Smooth muscle cell (in vitro differentiated cells): ENCODE measurements around the gene FGGY. TPM values are rescaled to one million over a fixed set of nuclear protein-coding genes. Genes with fewer than 3 reads are reported as not detected.

Experiments used
- DNase-seq: peaks from one replicate; lab custom pipeline; 2025; ENCODE audit not compliant: unreplicated experiment; lab: John Stamatoyannopoulos, UW
- H2AFZ ChIP-seq: fragments of 200-600 bp; sonication (generic); 2 replicates; pipeline ENCODE4 v1.6.0; 2016; ENCODE audit warnings: antibody characterized with exemption, low read depth, mild to moderate bottlenecking
- H3F3A ChIP-seq: fragments of 200-600 bp; sonication (generic); 2 replicates; pipeline ENCODE4 v1.6.0; 2017; ENCODE audit warnings: antibody characterized with exemption, low read depth
- H3K27ac ChIP-seq: fragments of 200-600 bp; sonication (generic); 2 replicates; pipeline ENCODE4 v1.5.1; 2016; ENCODE audit warnings: low read depth, mild to moderate bottlenecking
- H3K27me3 ChIP-seq: fragments of 200-600 bp; sonication (generic); 2 replicates; pipeline ENCODE4 v1.6.1; 2016; ENCODE audit warnings: low read depth, mild to moderate bottlenecking
- H3K36me3 ChIP-seq: fragments of 200-600 bp; sonication (generic); 2 replicates; pipeline ENCODE4 v1.5.1; 2016; ENCODE audit warnings: low read depth
- H3K4me1 ChIP-seq: fragments of 200-600 bp; sonication (generic); 2 replicates; pipeline ENCODE4 v1.5.1; 2016; ENCODE audit warnings: low read depth
- H3K4me2 ChIP-seq: fragments of 200-600 bp; sonication (generic); 2 replicates; pipeline ENCODE4 v1.6.0; 2016; ENCODE audit warnings: mild to moderate bottlenecking
- H3K4me3 ChIP-seq: fragments of 200-600 bp; sonication (generic); 2 replicates; pipeline ENCODE4 v1.5.1; 2016; ENCODE audit warnings: mild to moderate bottlenecking
- H3K79me2 ChIP-seq: fragments of 200-600 bp; sonication (generic); 2 replicates; pipeline ENCODE4 v1.6.0; 2016; ENCODE audit warnings: low read depth, mild to moderate bottlenecking
- H3K9ac ChIP-seq: fragments of 200-600 bp; sonication (generic); 2 replicates; pipeline ENCODE4 v1.6.0; 2016; ENCODE audit warnings: low read depth
- H3K9me3 ChIP-seq: fragments of 200-600 bp; sonication (generic); replicated peaks from 2 replicates; pipeline ENCODE4 v1.5.1; 2016; ENCODE audit warnings: low read depth
- H4K20me1 ChIP-seq: fragments of 200-600 bp; sonication (generic); 2 replicates; pipeline ENCODE4 v1.6.0; 2016; ENCODE audit warnings: low read depth
- WGBS: methylation state at CpG from one replicate; pipeline ENCODE4 v1.1.7; 2016; ENCODE audit warnings: low lambda C conversion rate; 5-methylcytosine and 5-hydroxymethylcytosine counted together
- polyA plus RNA-seq: library from polyadenylated mRNA; unstranded; fragments of >200 nt; fragmentation: Nextera tagmentation; extraction: Ambion mirVana; gene quantifications from 2 replicates; pipeline ENCODE4 v1.2.1, GENCODE V29; 2016
- total RNA-seq: library from RNA; depleted of rRNA; stranded (reverse); fragments of >200 nt; gene quantifications from 2 replicates; pipeline ENCODE4 v1.2.3, GENCODE V29; 2014
- TF ChIP-seq, protein P1 (sequence below): fragments of 200-600 bp; sonication (generic); IDR thresholded peaks from 2 replicates; pipeline ENCODE4 v1.5.1; 2017; ENCODE audit warnings: borderline replicate concordance, mild to moderate bottlenecking, antibody characterized with exemption; ENCODE audit not compliant: insufficient read depth, poor library complexity, severe bottlenecking

Gene FGGY
- total and polyA plus RNA-seq, 2 experiments from 2014 or later = 5.1 to 9.2 TPM

DNA sequence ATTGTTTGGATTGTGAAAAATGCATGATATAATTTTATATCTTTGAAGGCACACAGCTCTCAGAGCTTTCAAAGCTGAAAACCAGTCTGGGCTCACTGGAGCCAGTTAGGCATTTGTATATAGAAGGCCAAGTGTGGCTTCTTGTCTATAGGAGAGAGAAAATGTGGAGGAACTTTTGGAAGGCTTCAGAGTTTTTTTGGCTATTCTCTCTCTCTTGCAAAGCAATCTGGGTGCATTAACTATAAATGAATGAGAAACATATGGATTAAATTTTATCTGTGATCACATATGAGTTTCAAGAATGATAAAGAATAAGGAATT, 301.2 kb downstream of the FGGY start:
- Histone ChIP-seq H3K4me3 (no peak overlapping the region), H3K27me3 (no peaks in the 10 kb centered on the region), H3K27ac (no peak overlapping the region), H3K4me2 (no peak overlapping the region), H3K9ac (no peak overlapping the region), H3K36me3 (no peaks in the 10 kb centered on the region), H3K9me3 (no peaks in the 10 kb centered on the region), H3K79me2 (no peaks in the 10 kb centered on the region), H2AFZ (no peak overlapping the region), H3F3A (peaks cover 6% of the 10 kb centered on the region), H3K4me1 (peaks cover 13% of the 10 kb centered on the region), H4K20me1 (no peaks in the 10 kb centered on the region)
- TF ChIP-seq, protein P1, sequence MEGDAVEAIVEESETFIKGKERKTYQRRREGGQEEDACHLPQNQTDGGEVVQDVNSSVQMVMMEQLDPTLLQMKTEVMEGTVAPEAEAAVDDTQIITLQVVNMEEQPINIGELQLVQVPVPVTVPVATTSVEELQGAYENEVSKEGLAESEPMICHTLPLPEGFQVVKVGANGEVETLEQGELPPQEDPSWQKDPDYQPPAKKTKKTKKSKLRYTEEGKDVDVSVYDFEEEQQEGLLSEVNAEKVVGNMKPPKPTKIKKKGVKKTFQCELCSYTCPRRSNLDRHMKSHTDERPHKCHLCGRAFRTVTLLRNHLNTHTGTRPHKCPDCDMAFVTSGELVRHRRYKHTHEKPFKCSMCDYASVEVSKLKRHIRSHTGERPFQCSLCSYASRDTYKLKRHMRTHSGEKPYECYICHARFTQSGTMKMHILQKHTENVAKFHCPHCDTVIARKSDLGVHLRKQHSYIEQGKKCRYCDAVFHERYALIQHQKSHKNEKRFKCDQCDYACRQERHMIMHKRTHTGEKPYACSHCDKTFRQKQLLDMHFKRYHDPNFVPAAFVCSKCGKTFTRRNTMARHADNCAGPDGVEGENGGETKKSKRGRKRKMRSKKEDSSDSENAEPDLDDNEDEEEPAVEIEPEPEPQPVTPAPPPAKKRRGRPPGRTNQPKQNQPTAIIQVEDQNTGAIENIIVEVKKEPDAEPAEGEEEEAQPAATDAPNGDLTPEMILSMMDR = no peak
- DNase-seq = no peak

DNA sequence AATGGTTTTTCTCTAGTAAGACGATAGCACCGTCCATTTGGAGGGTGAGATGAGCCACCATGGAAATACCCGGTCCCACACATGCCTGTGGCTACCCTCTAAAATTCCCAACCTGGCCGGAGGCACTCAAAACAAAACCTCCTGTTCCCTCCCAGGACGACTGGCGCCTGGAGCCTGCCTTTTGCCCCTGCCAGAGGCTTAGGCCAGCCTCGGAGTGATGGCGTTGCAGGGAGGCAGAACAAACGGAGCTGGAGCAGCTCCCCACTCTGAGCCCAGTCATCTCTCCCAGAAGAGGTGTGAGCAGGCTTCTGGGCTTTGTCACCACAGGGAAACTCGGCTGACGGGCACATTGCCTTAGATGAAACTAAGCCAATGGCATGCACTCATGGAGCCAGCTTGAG, 304.1 kb downstream of the FGGY start:
- no peaks in the 10 kb centered on the region for H3K27me3 ChIP-seq
- no peaks in the 10 kb centered on the region for H3K36me3 ChIP-seq
- no peak overlapping the region for H3K9ac ChIP-seq
- peaks cover 3% of the 10 kb centered on the region for H3F3A ChIP-seq
- H2AFZ ChIP-seq = no peak overlapping the region
- no peak overlapping the region for H3K4me3 ChIP-seq
- no peaks in the 10 kb centered on the region for H4K20me1 ChIP-seq
- H3K4me1 ChIP-seq = peaks cover 9% of the 10 kb centered on the region
- DNase-seq = no peak
- 41% methylated on average over 11 of the region's 11 CpGs for WGBS
- H3K4me2 ChIP-seq = no peak overlapping the region
- TF ChIP-seq, protein P1 = no peak
- H3K27ac ChIP-seq = peak overlapping the region; percentile 29
- H3K9me3 ChIP-seq = no peaks in the 10 kb centered on the region
- no peaks in the 10 kb centered on the region for H3K79me2 ChIP-seq

DNA sequence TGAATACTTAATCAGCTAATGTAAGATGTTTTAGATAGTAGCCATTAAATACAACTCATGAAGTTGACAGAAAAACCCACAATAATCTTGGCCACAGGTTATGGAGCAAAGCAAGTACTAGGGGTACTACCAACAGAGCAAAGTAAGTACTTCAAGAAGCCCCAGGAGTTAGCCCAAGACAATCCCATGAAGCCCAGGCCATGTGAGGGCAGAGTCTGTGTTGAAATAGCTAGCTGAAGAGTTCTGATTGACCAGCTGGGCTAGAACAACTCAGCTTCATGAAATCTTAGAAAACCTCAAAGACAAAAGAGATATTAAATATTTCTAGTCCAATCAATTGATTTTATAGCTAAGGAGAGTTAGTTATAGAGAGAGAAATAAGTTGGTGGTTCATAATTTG, 304.9 kb downstream of the FGGY start:
- Histone ChIP-seq H3K79me2 (no peaks in the 10 kb centered on the region), H3F3A (peaks cover 3% of the 10 kb centered on the region), H2AFZ (no peak overlapping the region), H3K4me2 (no peak overlapping the region), H3K27ac (peak overlapping the region; percentile 27), H3K36me3 (no peaks in the 10 kb centered on the region), H3K9me3 (no peaks in the 10 kb centered on the region), H3K4me3 (no peak overlapping the region), H4K20me1 (no peaks in the 10 kb centered on the region), H3K4me1 (peaks cover 1% of the 10 kb centered on the region), H3K27me3 (no peaks in the 10 kb centered on the region), H3K9ac (no peak overlapping the region)
- TF ChIP-seq, protein P1 = no peak
- no peak for DNase-seq

DNA sequence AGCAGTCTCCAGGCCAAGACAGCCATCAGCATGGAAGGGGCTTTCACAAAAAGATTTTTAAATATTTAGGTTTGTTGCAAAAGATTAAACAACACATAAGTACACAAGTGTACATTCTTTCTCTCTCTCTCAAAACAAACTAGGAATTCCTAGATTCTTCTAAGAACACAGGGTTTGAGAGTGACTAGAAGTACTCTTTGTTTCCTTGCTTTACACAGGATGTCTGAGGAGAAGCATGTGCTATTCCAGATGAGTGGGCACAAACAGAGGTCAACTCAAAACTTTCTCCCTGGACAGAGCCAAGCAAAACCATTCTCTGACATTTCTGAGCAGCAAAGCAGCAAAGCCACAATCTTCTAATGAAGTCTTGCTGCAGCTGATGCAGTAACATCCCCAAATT, 307.3 kb downstream of the FGGY start:
- Histone ChIP-seq H4K20me1 (no peaks in the 10 kb centered on the region), H3K27me3 (no peaks in the 10 kb centered on the region), H3K4me1 (no peaks in the 10 kb centered on the region), H3K9me3 (no peaks in the 10 kb centered on the region), H3K9ac (no peak overlapping the region), H3K79me2 (no peaks in the 10 kb centered on the region), H2AFZ (no peak overlapping the region), H3K36me3 (no peaks in the 10 kb centered on the region), H3K27ac (no peak overlapping the region), H3K4me3 (no peak overlapping the region), H3F3A (peaks cover 3% of the 10 kb centered on the region), H3K4me2 (no peak overlapping the region)
- no peak for DNase-seq
- TF ChIP-seq, protein P1 = no peak
